ENCODE data around the gene RTN4RL2.

The RTN4RL2 gene

DNA sequence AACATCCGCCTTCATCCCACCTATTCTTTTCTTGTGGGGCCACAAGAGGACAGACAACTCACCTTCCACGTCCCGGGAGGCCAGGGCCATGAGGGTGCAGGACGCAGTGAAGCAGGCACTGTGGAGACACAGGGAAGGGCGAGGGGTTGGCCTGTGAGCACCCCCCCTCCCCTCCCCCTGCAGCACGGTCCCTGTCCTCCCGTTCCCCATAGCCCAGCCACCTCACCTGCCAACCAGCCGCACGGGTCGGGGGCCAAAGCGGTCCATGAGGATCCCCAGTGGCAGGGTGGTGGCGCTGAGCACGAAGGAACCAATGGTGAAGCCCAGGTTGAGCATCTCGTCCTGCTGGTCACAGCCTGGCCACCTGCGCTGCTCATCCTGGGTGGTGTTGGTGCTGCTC is 40.6 kb downstream of the RTN4RL2 start:
- DNase-seq, result no peak

DNA sequence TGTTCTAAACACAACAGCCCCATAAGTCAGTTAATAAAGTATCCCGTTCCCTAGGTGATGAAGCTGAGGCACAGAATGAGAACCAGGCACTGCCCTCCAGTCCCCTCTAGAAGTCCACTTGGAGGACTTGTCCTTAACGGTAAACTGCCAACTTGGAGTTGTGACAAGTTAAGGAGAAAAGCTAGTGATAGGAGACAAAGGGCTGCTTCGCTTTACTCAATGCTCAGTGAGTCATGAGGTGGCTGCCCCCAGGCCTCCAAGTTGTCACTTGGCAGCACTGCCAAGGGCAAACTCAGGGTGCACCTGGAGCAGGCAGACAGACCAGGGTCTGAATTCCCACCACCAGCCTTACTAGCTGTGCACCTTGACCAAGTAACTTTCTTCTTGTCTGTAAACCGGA is 41.6 kb downstream of the RTN4RL2 start:
- DNase-seq, result no peak

- DNase-seq, result no peak
Observed at GRCh38 chr11:57502376-57502775, 42.0 kb downstream of the RTN4RL2 start.

DNA sequence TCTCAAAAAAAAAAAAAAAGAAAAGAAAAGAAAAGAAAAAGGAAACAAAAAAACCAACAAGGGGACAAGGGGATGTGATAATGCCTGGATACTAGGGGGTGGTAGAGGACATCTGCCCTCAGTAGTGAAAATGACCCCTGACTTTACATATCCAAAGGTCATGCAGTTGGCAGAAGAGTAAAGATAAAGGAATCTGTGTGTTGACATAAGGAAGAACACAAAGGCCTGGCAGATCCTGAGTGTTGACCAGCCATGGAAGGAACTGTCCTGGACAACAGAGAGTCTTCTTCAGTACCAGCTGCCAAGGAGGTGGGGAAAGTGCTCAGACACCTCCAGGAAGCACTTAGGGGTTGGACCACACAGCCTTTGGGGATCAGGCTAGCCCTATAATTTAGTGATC is 42.5 kb downstream of the RTN4RL2 start:
- DNase-seq, result no peak

DNA sequence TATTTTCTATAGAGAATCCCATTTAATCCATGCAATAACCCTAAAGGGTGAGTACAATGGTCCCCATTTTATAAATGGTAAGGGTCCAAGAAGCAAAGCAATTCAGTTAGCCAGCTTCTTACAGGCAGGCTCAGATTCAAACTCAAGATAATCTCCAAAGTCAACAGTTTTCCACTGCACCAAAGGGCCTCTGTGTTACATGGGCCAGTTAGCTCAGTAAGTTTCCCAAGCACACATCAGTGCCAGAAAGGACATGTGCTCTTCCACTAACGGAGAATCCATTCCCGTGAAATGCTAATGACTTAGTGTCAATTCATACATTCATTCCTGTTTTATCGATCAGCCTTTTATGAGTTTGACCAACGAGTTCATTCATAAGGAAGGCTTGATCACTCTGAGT is 44.2 kb downstream of the RTN4RL2 start:
- no peak for DNase-seq

DNA sequence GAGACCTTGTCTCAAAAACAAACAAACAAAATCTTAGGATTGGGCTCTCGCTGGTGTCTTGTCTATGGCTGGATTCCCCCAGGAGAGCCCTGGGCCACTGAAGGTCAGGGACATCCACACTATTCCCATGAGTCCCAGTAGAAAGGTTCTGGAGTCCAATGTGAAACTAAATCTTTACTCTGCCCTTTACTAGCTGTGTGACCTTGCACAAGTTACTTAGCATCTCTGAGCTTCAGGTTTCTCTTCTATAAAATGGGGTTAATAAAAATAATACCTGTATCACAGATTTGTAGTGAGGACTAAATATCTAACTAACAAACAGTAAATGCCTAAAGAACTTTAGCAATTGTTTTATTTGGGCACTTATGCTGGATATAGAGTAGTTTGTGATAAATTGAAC is 46.2 kb downstream of the RTN4RL2 start:
- no peak for DNase-seq

DNA sequence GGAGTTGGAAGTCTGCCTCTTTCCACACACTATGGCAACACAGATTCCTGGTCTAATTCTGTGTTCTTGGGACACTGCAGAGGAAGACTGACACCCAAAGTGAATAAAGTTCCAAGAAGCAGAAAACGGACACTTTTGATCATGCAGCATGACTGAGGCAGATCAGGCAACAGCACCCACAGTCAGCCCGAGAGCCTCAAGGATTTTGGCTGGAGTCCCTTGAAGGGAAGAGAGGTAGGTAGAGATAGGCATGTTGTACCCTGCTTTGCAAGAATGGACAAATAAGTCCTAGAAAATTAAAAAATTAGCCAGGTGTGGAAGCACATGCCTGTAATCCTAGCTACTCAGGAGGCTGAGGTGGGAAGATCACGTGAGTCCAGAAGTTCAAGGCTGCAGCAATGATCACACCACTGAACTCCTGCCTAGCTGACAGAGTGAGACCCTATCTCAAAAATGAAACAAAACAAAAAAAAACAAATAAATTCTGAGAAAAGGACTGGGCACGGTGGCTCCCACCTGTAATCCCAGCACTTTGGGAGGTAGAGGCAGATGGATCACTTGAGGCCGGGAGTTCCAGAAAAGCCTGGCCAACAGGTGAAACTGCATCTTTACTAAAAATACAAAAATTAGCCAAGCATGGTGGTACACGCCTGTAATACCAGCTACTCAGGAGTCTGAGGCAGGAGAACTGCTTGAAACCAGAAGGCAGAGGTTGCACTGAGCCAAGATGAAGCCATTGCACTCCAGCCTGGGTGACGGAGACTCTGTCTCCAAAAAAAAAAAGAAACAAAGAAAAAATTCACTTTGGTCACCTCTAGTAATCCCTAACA is 48.2 kb downstream of the RTN4RL2 start:
- no peak for DNase-seq

- DNase-seq, result no peak
Observed at GRCh38 chr11:57511741-57512430, 51.6 kb downstream of the RTN4RL2 start.

DNA sequence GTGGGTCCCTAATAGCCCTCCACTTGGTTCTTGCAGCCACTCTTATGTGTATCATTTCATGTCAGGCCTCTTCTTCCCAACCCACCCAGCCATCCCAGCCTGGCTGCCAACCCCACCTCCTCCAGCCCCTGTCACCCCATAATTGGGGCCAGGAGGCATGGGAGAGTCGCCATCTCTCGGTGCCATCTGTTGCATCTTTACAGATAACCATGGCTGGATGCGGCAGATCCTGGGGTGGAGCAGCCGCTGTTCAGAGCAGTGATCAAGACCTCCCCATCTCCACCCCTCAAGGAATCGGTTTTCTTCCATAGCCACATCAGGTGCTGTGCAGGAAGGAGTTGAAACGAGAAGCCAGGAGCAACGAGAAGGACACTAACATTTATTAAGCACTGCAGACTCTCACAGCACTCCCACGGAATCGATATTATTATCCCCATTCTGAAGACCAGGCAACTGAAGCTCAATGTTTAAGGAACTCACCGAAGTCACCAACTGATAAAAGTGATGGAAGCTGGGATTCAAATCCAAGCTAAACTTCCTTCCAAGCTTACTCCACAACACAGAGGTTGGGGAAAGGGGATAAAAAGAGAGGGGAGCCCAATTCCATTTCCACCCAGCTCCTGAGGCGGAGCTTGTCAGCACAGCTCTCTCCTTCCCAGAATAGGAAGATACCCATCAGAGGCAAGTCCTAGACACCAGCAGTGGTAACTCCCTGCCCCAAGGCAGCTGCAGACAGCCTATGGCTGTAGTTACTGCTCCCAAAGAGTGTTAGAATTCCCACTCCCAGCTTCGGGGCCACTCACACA is 52.5 kb downstream of the RTN4RL2 start:
- DNase-seq, result no peak

DNA sequence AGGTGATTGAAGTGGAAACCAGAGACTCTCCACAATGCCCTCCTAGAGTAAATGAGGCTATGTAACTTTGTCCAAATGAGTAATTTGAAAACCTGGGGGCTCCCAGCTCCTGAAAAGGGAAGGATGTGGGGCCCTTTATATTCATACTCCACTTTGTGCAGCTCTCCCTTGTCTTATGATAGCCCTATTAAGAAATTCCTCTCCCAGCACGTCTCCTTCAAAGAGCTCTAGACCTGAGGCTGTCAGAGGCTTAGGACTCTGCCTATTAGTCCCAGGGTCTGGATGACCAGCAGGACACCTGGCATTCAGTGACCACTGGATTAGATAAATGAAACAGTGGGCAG is 53.1 kb downstream of the RTN4RL2 start:
- DNase-seq, result no peak

DNA sequence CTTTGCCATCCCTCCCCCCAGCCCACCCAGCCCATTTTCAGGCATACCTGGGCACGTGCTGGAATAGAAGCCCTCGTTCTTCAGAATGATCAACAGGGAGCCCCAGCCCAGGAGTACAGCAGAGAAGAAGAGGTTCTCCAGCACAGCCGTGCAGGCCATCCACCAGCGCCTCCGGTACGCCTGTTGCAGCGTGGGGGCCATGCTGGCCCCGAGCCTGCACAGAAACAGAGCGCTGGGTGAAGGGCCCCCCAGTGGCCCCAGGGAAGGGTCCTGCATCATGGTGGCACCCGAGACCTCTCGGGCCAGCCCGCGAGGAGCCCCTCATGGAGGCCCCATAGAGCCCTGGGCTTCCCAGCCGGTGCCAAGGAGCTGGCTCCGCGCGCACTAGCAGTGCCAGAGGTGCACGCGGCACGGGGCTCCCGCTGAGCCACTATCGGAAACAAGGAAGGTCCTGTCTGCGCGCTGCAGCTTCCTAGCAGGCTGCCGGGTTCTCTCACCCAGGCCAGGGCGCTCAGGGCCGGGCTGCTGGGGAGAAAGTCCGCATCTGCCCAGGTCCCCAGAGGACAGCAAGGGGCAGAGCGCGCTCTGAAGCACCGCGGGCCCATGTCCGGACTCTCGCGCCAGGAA is 53.7 kb downstream of the RTN4RL2 start:
- no peak for DNase-seq

DNA sequence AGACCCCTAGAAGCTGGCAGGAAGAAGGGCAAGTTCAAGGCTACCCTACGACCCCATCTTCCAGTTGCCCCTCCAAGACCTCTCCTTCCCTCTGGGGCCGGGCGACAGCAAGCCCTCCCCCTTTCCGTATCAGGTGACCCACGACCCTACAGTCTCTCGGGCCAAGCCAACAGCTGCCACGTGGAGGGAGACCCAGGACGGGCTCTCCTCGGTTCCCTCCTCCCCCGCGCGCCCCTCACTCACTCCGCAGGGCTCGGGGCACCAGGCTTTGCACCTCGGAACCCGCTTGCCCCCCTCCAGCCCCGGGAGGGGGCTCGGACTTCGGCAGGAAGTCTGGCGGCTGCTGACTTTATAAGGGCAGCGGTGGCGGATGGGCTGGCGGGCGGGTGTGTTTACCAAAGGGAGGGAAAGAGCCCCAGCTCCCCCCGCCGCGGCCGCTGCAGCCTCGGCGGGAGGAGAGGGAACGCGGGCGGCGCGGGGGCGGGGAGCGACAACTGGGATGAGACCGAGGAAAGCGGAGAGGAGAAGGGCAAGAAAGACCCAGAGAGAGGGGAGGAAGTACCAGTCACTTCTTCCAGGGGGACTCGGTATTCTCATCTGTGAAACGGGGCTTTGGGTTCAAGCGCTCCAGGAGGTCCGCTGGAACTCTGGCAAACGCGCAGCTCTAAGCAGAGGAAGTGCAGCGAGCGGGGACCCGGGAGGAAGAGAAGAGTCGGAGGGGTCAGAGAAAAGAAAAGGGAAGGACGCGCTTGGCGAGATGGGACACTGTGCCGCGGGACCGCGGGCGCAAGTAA is 54.4 kb downstream of the RTN4RL2 start:
- DNase-seq, result no peak

- no peak for DNase-seq
Observed at GRCh38 chr11:57515332-57516060, 55.2 kb downstream of the RTN4RL2 start, which contains the start of gene SLC43A1. Gene SLC43A1 (minus strand): TSS chr11:57515702. CDS start chr11:57514111, 1,591 bp downstream.

- no peak for DNase-seq
Observed at GRCh38 chr11:57516061-57516443, 55.7 kb downstream of the RTN4RL2 start.

DNA sequence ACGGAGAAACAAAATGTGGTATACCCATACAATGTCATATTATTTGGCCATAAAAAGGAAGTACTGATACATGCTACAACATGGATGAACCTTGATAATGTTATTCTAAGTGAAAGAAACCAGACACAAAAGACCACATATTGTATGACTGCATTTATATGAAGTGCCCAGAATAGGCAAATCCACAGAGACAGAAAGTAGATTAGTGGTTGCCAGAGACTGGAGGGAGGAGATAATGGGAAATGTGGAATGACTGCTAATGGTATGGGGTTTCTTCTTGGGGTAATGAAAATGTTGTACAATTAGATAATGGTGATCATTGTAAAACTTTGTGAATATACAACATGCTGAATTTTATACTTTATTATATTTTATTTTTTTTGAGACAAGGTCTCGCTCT is 60.8 kb downstream of the RTN4RL2 start:
- no peak for DNase-seq

GRCh38 chr11:57523419-57523818 is 63.1 kb downstream of the RTN4RL2 start:
- DNase-seq, result no peak
